ENCODE results near the gene COQ2.

DNA sequence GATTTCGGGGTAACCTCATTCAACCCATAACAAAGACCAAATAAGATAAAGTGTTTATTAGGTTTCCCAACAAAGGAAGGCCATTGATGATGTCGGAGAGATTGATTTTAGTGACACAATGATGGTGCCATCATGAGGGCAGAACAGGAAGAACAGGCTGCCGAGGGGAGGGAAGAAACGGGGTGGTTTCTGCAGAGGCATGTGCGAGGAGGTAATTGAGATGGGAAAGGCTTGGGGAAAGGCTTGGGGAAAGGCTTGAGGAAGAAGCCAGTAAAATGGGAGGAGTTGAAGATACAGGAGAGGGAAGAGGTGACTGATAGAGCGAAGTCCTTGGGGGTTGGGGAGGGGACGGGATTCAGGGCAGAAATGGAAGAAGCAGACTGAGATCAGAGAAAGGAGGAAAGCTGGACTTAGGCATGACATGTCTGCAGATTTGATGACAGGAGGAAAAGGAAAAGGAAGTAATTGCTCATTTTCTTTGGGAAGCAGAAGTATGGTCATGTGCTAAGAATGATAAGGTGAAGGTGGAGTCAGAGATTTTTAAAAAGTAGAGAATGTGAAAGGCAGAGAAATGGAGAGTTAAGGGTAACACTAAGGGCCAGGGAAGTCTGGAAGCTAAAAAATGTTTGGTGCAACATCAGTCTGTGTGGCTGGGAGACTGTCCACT lies 44.1 kb upstream of the COQ2 start:
- TF ChIP-seq, protein P1, sequence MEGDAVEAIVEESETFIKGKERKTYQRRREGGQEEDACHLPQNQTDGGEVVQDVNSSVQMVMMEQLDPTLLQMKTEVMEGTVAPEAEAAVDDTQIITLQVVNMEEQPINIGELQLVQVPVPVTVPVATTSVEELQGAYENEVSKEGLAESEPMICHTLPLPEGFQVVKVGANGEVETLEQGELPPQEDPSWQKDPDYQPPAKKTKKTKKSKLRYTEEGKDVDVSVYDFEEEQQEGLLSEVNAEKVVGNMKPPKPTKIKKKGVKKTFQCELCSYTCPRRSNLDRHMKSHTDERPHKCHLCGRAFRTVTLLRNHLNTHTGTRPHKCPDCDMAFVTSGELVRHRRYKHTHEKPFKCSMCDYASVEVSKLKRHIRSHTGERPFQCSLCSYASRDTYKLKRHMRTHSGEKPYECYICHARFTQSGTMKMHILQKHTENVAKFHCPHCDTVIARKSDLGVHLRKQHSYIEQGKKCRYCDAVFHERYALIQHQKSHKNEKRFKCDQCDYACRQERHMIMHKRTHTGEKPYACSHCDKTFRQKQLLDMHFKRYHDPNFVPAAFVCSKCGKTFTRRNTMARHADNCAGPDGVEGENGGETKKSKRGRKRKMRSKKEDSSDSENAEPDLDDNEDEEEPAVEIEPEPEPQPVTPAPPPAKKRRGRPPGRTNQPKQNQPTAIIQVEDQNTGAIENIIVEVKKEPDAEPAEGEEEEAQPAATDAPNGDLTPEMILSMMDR (conservative IDR thresholded peaks at IDR 0.05 in 1 of 2, IDR thresholded peaks at IDR 0.05 in 1 of 2; ENCODE audit: extremely low read depth in 1 of 2, insufficient read depth in 1 of 2, low read depth in 1 of 2, low read length in 2 of 2), result no peak
- TF ChIP-seq EZH2 (IDR thresholded peaks at IDR 0.05; ENCODE audit: borderline replicate concordance, low read length), result no peak

Measured in mammary epithelial cell (primary cell).